Activated CD4-positive, alpha-beta T cell treated with anti-CD3 and anti-CD28 coated beads, Interleukin-2, amount 50 U/mL, for 24 hours (primary cell): ENCODE results near the gene USHBP1.

ENCODE experiments used
- DNase-seq, 2 donors: peaks; one replicate each; pipeline ENCODE4 v3.0.0-alpha.2; 2020; ENCODE audit warnings: low read depth in 1 of 2, low spot score in 1 of 2

Gene USHBP1

GRCh38 chr19:17214508-17215126, 49.9 kb downstream of the USHBP1 start:
- DNase-seq = no peak

DNA sequence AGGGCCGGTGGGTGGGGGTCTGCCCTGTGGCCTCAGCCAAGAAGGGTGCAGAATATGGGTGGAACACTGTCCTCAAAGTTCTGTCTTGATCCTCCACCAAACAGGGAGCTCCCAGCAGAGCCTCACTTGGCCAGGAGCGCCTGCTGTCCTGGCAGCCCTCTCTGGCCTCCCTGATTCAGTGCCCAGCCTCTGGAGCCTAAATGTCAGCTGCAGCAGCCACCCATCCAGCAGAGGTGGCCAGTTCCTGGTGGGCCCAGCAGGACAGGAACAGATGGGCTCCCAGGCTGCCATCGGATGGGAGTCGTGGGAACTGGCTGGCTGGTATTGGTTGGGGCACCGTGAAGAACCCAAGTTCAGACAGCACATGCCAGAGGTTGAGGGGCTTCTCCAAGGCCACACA, 51.2 kb downstream of the USHBP1 start:
- DNase-seq = no peak

DNA sequence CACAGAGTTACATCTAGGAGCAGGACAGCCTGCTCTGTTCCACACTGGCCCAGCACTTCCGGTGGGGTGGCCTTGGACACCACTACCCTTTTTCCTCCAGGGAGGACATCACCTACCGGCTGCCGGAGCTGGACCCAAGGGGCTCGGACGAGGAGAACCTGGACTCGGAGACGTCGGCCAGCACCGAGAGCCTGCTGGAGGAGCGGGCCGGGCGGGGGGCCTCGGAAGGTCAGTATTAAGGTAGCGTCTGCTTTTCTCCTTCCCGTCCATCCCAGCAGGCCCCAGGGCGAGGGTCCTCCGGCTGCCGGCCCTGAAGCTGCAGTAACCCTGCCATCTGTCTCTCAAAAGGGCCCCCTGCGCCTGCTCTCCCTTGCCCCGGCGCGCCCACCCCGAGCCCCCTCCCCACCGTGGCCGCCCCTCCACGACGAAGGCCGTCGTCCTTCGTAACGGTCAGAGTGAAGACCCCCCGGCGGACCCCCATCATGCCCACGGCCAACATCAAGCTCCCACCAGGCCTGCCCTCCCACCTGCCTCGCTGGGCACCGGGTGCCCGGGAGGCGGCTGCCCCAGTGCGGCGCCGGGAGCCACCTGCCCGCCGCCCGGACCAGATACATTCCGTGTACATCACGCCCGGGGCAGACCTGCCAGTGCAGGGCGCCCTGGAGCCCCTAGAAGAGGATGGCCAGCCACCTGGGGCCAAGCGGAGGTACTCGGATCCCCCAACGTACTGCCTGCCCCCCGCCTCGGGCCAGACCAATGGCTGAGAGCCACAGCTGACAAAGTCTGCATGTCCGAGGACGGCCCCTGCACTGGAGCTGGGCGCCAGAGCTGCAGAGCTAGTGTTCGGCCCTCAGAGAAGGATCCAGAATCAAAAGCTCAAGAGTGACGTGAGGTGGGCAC, 52.7 kb downstream of the USHBP1 start:
- no peak for DNase-seq

DNA sequence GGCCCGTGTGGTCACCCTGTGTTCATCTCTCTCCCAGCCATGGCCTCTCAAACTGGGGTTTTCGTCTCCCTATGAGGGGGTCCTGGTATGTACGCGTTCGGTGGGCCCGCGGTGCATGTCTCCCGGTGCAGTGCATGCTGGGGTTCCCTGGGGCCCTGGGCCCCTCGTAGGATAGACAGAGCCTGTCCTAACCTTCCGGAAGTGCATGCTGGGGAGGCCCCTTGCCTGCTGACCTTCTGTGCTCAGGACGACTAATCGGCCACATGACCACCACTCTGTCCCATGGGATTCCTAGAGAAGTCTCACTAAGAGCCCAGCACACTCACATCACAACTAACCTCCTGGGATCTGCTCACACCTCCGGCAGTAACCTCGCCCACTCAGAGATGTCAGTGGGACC, 54.2 kb downstream of the USHBP1 start:
- no peak for DNase-seq

DNA sequence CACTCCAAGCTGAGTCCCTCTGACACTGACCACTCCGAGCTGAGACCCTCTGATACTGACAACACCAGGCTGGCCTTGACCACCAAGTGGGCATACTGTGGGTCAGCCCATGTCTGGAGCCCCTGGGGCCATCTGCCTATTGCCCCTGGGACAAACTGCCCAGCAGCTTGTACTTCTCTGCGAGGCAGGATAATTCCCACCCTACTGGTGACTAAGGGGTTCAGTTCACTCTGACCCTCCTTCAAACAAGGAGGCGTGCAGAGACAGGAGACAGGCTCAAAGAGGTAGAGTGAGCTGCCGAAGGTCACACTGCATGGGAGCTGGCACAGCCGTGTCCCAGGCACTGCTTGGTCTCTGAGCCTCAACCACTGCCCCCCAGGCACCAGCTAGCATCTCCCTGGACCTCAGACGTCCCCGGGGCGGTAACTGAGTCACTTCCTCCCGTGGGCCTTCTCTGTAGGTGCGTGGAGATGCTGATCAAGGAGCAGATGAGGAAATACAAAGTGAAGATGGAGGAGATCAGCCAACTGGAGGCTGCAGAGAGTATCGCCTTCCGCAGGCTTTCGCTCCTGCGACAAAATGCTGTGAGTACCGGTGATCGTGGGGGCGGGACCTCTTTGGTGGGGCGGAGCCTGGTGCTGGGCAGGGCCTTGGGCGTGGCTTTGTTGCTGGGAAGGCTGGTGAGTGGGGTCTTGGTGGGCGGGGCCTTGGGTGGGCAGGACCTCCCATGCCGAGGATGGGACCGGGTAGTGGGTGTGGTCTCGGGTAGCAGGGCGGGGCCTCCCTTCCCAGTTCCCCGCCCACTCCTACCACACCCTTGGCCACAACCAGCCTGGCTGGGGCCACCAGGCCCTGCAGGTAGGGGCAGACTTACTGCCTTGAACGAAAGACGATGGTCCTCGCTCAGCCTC, 55.2 kb downstream of the USHBP1 start:
- DNase-seq = no peak

DNA sequence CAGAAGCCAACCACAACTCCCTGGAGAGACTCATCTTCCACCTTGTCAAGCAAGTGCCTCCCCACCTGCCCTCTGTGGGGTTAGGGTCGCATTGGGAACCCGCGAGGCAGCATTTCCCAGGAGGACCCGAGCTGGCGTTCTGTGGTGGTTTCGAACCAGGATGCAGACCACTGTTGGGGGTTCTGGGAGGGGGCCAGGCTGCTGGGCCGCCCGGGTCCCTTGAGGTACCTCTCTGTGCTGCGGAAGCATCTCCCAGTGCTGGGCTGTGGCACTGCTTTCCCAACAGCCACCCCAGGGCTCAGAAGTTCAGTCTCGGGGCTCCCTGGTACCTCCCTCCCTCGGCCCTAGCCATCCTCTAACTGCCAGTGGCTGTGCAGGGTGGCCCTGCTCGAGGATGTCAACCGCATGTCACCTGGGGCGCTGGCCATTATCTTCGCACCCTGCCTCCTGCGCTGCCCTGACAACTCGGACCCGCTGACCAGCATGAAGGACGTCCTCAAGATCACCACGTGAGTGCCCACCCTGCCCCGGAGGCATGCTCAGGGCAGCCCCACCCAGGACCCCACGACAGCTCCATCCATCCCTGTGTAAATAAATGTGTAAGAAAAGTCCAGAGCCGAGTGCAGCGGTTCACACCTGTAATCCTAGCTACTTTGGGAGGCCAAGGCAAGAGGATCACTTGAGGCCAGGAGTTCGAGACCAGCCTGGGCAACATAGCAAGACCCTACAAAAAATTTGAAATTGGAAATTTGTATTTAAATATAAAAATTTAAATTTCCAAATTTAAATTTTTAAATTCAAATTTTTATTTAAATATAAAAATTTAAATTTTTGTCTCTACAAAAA, 57.6 kb downstream of the USHBP1 start:
- no peak for DNase-seq

- DNase-seq = no peak
Observed at GRCh38 chr19:17205237-17206140, 59.1 kb downstream of the USHBP1 start.

- DNase-seq = no peak
Observed at GRCh38 chr19:17202713-17203112, 61.8 kb downstream of the USHBP1 start.

GRCh38 chr19:17202249-17202648, 62.3 kb downstream of the USHBP1 start:
- no peak for DNase-seq

GRCh38 chr19:17200408-17201079, 64.0 kb downstream of the USHBP1 start:
- no peak for DNase-seq
